Right lobe of liver (tissue), 4 donors: ENCODE data around the gene CASR.

Source experiments
- CTCF ChIP-seq, 4 donors: fragments of 200-600 bp in 3 of 4; fragments of 450-650 bp in 1 of 4; IDR thresholded peaks; one replicate each; pipeline versions ENCODE4 v1.5.1 to v1.8.0; 2016 to 2022; ENCODE audit warnings: antibody characterized with exemption in 4 of 4, mild to moderate bottlenecking in 2 of 4
- POLR2A ChIP-seq: fragments of 450-650 bp; IDR thresholded peaks from one replicate; pipeline ENCODE4 v1.6.1; 2017; ENCODE audit warnings: antibody characterized with exemption, mild to moderate bottlenecking
- donor health status: DM: no; HTN: no; CAD: no.
- donor health status: DM: no; HTN: no; CAD: no.
- donor health status: DM: no; HTN: yes; CAD: no.

DNA sequence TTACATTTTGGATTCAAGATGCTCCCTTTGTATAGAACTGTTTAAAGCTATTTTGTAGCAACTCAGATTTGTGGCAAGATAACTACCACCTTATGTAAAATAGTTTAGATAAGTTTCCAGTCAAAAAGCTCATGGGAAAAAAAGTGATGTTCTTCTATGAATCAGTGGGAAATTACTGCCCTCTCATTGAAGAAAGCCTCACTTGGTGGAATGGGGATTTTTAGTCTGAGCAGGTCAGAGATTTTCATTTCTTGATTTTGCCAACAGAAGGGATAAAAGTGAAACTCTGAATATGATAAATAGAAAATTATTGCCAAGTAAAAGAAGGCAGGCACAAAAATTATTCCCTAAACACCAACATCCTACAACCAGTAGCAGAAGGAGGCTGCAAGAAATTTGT, 115.7 kb downstream of the CASR start:
- TF ChIP-seq CTCF (IDR thresholded peaks at IDR 0.05) (no peak), POLR2A (no peak)
